Neural progenitor cell (in vitro differentiated cells): Measurements from ENCODE around the gene CREG2. TPM values are rescaled to one million over a fixed set of nuclear protein-coding genes. Genes with fewer than 3 reads are reported as not detected.

ENCODE experiments used
- DNase-seq: peaks from one replicate; pipeline ENCODE4 v3.0.0-alpha.2; 2016; ENCODE audit warnings: low spot score
- H2AFZ ChIP-seq: fragments of 200-600 bp; sonication (generic); replicated peaks from 2 replicates; pipeline ENCODE4 v1.6.1; 2016; ENCODE audit warnings: antibody characterized with exemption
- H3F3A ChIP-seq: fragments of 200-600 bp; sonication (generic); 2 replicates; pipeline ENCODE4 v1.6.1; 2016; ENCODE audit warnings: antibody characterized with exemption, low read depth
- H3K27ac ChIP-seq: fragments of 200-600 bp; sonication (generic); 2 replicates; pipeline ENCODE4 v1.5.1; 2016; ENCODE audit warnings: mild to moderate bottlenecking
- H3K27me3 ChIP-seq: fragments of 200-600 bp; sonication (generic); 2 replicates; pipeline ENCODE4 v1.6.1; 2016; ENCODE audit warnings: mild to moderate bottlenecking, moderate library complexity
- H3K36me3 ChIP-seq: fragments of 200-600 bp; sonication (generic); 2 replicates; pipeline ENCODE4 v1.5.1; 2016
- H3K4me1 ChIP-seq: fragments of 200-600 bp; sonication (generic); 2 replicates; pipeline ENCODE4 v1.6.1; 2016; ENCODE audit warnings: mixed run types
- H3K4me2 ChIP-seq: fragments of 200-600 bp; sonication (generic); 2 replicates; pipeline ENCODE4 v1.6.1; 2016
- H3K4me3 ChIP-seq: fragments of 200-600 bp; sonication (generic); 2 replicates; pipeline ENCODE4 v1.5.1; 2016
- H3K79me2 ChIP-seq: fragments of 200-600 bp; sonication (generic); 2 replicates; pipeline ENCODE4 v1.6.1; 2016; ENCODE audit warnings: low read depth
- H3K9ac ChIP-seq: fragments of 200-600 bp; sonication (generic); 2 replicates; pipeline ENCODE4 v1.6.1; 2016
- H3K9me3 ChIP-seq: fragments of 200-600 bp; sonication (generic); 2 replicates; pipeline ENCODE4 v1.5.1; 2016; ENCODE audit warnings: low read depth
- H4K20me1 ChIP-seq: fragments of 200-600 bp; sonication (generic); 2 replicates; pipeline ENCODE4 v1.6.1; 2016; ENCODE audit warnings: low read depth
- H3K27ac Mint-ChIP-seq: 3 replicates; pipeline ENCODE4 v1.8.0; 2021; ENCODE audit warnings: mixed read lengths
- H3K27me3 Mint-ChIP-seq: 2 replicates; pipeline ENCODE4 v1.8.0; 2022; ENCODE audit warnings: low read depth, mild to moderate bottlenecking, inconsistent platforms, moderate library complexity, mixed read lengths; ENCODE audit not compliant: insufficient read depth
- H3K36me3 Mint-ChIP-seq: 3 replicates; pipeline ENCODE4 v1.8.0; 2021; ENCODE audit warnings: mixed read lengths
- H3K4me1 Mint-ChIP-seq: 3 replicates; pipeline ENCODE4 v1.8.0; 2021; ENCODE audit warnings: mixed read lengths
- H3K4me3 Mint-ChIP-seq: 3 replicates; pipeline ENCODE4 v1.8.0; 2021; ENCODE audit warnings: mild to moderate bottlenecking, moderate library complexity, mixed read lengths
- H3K9me3 Mint-ChIP-seq: 3 replicates; pipeline ENCODE4 v1.8.0; 2020; ENCODE audit warnings: mixed read lengths
- EZH2 ChIP-seq: fragments of 200-600 bp; sonication (generic); IDR thresholded peaks from 2 replicates; pipeline ENCODE4 v1.6.1; 2017; ENCODE audit warnings: antibody characterized with exemption, mild to moderate bottlenecking, moderate library complexity
- EZH2phosphoT487 ChIP-seq: fragments of 200-600 bp; sonication (generic); IDR thresholded peaks from 2 replicates; pipeline ENCODE4 v1.6.1; 2017; ENCODE audit warnings: antibody characterized with exemption
- total RNA-seq: library from RNA; depleted of rRNA; stranded (reverse); fragments of >200 nt; gene quantifications from 2 replicates; pipeline ENCODE4 v1.2.3, GENCODE V29; 2015; ENCODE audit warnings: low replicate concordance
- TF ChIP-seq, protein P1 (sequence below): fragments of 200-600 bp; sonication (generic); IDR thresholded peaks from 2 replicates; pipeline ENCODE4 v1.5.1; 2017; ENCODE audit warnings: antibody characterized with exemption, mild to moderate bottlenecking

Gene CREG2
- total RNA-seq, 1 donor from 2014 or later = not detected

- H3K27me3 Mint-ChIP-seq = peaks cover 4% of the 10 kb centered on the region
- H3K4me1 Mint-ChIP-seq = peaks cover 31% of the 10 kb centered on the region
- H3K27me3 ChIP-seq = peaks cover 12% of the 10 kb centered on the region
- H3F3A ChIP-seq = no peaks in the 10 kb centered on the region
- H3K79me2 ChIP-seq = peaks cover 59% of the 10 kb centered on the region
- H3K27ac ChIP-seq = no peak overlapping the region
- peak overlapping the region; percentile 85 for H3K4me2 ChIP-seq
- no peak overlapping the region for H2AFZ ChIP-seq
- no peak overlapping the region for H3K9ac ChIP-seq
- peak overlapping the region; percentile 92 for H3K4me3 Mint-ChIP-seq
- no peaks in the 10 kb centered on the region for H3K9me3 ChIP-seq
- peaks cover 38% of the 10 kb centered on the region for H4K20me1 ChIP-seq
- peak overlapping the region; percentile 62 for H3K4me3 ChIP-seq
- no peaks in the 10 kb centered on the region for H3K36me3 ChIP-seq
- peaks cover 22% of the 10 kb centered on the region for H3K36me3 Mint-ChIP-seq
- H3K4me1 ChIP-seq = peaks cover 11% of the 10 kb centered on the region
- no peak for TF ChIP-seq EZH2phosphoT487
- DNase-seq = no peak
- peak overlapping the region; percentile 3 for H3K27ac Mint-ChIP-seq
- H3K9me3 Mint-ChIP-seq = peaks cover 4% of the 10 kb centered on the region
Measured at GRCh38 chr2:101306410-101306809, 80.9 kb downstream of the CREG2 start.

DNA sequence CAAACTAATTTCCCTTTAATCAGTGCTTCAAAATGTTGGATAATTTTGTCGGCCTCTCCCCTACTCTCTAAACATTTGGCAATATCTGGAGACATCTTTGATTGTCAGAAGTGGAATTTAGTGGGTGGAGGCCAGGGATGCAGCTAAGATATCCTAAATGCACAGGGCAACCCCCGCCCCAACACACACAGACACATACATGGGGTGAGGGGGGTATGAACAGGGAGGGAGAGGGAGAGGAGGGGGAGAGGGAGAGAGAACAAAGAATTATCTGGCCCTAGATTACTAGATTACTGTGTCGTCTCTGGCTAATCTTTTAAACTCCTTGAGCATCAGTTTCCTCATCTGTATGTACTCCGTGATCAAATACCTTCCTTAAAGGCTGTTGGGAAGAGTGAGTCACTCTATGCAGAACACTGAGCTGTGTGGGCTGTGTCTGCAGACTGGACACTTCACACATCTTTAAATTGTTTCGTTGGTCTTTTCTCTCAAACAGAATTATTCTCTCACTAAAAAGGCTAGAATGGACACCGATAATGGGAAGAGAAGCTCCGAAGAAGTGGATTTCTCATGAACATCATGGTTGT, 81.7 kb downstream of the CREG2 start:
- peaks cover 4% of the 10 kb centered on the region for H3K27me3 Mint-ChIP-seq
- peaks cover 42% of the 10 kb centered on the region for H4K20me1 ChIP-seq
- H3K36me3 Mint-ChIP-seq = peaks cover 22% of the 10 kb centered on the region
- H3K27me3 ChIP-seq = peaks cover 12% of the 10 kb centered on the region
- no peak overlapping the region for H3K27ac Mint-ChIP-seq
- H3F3A ChIP-seq = no peaks in the 10 kb centered on the region
- no peaks in the 10 kb centered on the region for H3K9me3 ChIP-seq
- peaks cover 4% of the 10 kb centered on the region for H3K9me3 Mint-ChIP-seq
- no peak overlapping the region for H3K27ac ChIP-seq
- TF ChIP-seq EZH2phosphoT487 = no peak
- peaks cover 11% of the 10 kb centered on the region for H3K4me1 ChIP-seq
- H3K79me2 ChIP-seq = peaks cover 62% of the 10 kb centered on the region
- no peak for DNase-seq
- no peaks in the 10 kb centered on the region for H3K36me3 ChIP-seq
- no peak overlapping the region for H3K4me3 ChIP-seq
- H2AFZ ChIP-seq = no peak overlapping the region
- H3K4me1 Mint-ChIP-seq = peaks cover 28% of the 10 kb centered on the region
- no peak overlapping the region for H3K9ac ChIP-seq
- H3K4me3 Mint-ChIP-seq = no peak overlapping the region
- no peak overlapping the region for H3K4me2 ChIP-seq

DNA sequence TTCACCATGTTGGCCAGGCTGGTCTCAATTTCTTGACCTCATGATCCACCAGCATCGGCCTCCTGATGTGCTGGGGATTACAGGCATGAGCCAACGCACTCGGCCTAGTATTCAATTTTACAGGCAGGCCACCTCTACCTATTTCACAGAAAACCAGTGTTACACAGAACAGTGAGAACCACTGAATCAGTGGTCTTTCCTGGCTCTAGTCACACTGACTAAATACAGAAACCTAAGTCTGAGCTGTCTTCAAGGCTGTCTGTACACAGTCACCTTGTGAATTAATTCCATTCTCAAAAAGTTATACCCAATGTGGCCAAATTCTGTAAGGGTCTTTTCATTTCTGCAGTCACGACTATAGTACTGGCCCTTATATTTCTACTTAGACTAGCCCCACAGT, 82.3 kb downstream of the CREG2 start:
- Histone ChIP-seq H3K4me2 (no peak overlapping the region), H3K79me2 (peaks cover 67% of the 10 kb centered on the region), H3K27ac (no peak overlapping the region), H3K4me3 (no peak overlapping the region), H3F3A (no peaks in the 10 kb centered on the region), H3K9me3 (no peaks in the 10 kb centered on the region), H3K4me1 (peaks cover 11% of the 10 kb centered on the region), H4K20me1 (peaks cover 46% of the 10 kb centered on the region), H3K9ac (no peak overlapping the region), H2AFZ (no peak overlapping the region), H3K36me3 (no peaks in the 10 kb centered on the region), H3K27me3 (peaks cover 12% of the 10 kb centered on the region)
- Mint-ChIP-seq H3K27me3 (peaks cover 4% of the 10 kb centered on the region), H3K9me3 (peaks cover 4% of the 10 kb centered on the region), H3K27ac (no peak overlapping the region), H3K4me3 (no peak overlapping the region), H3K4me1 (peaks cover 28% of the 10 kb centered on the region), H3K36me3 (peaks cover 22% of the 10 kb centered on the region)
- TF ChIP-seq EZH2phosphoT487 = no peak
- TF ChIP-seq, protein P1, sequence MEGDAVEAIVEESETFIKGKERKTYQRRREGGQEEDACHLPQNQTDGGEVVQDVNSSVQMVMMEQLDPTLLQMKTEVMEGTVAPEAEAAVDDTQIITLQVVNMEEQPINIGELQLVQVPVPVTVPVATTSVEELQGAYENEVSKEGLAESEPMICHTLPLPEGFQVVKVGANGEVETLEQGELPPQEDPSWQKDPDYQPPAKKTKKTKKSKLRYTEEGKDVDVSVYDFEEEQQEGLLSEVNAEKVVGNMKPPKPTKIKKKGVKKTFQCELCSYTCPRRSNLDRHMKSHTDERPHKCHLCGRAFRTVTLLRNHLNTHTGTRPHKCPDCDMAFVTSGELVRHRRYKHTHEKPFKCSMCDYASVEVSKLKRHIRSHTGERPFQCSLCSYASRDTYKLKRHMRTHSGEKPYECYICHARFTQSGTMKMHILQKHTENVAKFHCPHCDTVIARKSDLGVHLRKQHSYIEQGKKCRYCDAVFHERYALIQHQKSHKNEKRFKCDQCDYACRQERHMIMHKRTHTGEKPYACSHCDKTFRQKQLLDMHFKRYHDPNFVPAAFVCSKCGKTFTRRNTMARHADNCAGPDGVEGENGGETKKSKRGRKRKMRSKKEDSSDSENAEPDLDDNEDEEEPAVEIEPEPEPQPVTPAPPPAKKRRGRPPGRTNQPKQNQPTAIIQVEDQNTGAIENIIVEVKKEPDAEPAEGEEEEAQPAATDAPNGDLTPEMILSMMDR = no peak
- TF ChIP-seq EZH2 = no peak
- DNase-seq = no peak

- no peak overlapping the region for H3K4me2 ChIP-seq
- no peak overlapping the region for H3K27ac ChIP-seq
- no peaks in the 10 kb centered on the region for H3K36me3 ChIP-seq
- Mint-ChIP-seq H3K27ac (no peak overlapping the region), H3K9me3 (peaks cover 4% of the 10 kb centered on the region), H3K4me1 (peaks cover 25% of the 10 kb centered on the region), H3K36me3 (peaks cover 24% of the 10 kb centered on the region), H3K27me3 (peaks cover 4% of the 10 kb centered on the region), H3K4me3 (no peak overlapping the region)
- H3K9me3 ChIP-seq = no peaks in the 10 kb centered on the region
- H3F3A ChIP-seq = no peaks in the 10 kb centered on the region
- peaks cover 57% of the 10 kb centered on the region for H4K20me1 ChIP-seq
- H3K4me3 ChIP-seq = no peak overlapping the region
- DNase-seq = no peak
- no peak for TF ChIP-seq EZH2phosphoT487
- TF ChIP-seq, protein P1 = no peak
- TF ChIP-seq EZH2 = no peak
- no peak overlapping the region for H2AFZ ChIP-seq
- peaks cover 12% of the 10 kb centered on the region for H3K27me3 ChIP-seq
- H3K9ac ChIP-seq = no peak overlapping the region
- peaks cover 79% of the 10 kb centered on the region for H3K79me2 ChIP-seq
- peaks cover 11% of the 10 kb centered on the region for H3K4me1 ChIP-seq
Measured at GRCh38 chr2:101303688-101304087, 83.6 kb downstream of the CREG2 start.
